Lower leg skin (tissue), 3 donors: ENCODE data around the gene CMTM8.

Experiments
- CTCF ChIP-seq, 3 donors: fragments of 450-650 bp; IDR thresholded peaks; one replicate each; pipeline ENCODE4 v1.5.1; 2016; ENCODE audit warnings: antibody characterized with exemption in 3 of 3, mild to moderate bottlenecking in 3 of 3, moderate library complexity in 2 of 3
- POLR2A ChIP-seq, 2 donors: fragments of 450-650 bp; IDR thresholded peaks; one replicate each; pipeline ENCODE4 v1.6.1; 2016 to 2017; ENCODE audit warnings: antibody characterized with exemption in 2 of 2, mild to moderate bottlenecking in 1 of 2, moderate library complexity in 1 of 2

GRCh38 chr3:32292085-32292796 is 53.8 kb downstream of the CMTM8 start:
- TF ChIP-seq CTCF (IDR thresholded peaks at IDR 0.05), result no peak
- no peak for TF ChIP-seq POLR2A (IDR thresholded peaks at IDR 0.05)
